Cortex of kidney (tissue), 1 donor: ENCODE results near the gene SPRR2E.
"Not testable (repeated sequence)": the region's sequence is repeated elsewhere in the genome, so short reads cannot be mapped to it uniquely, and the experiment has no call there.

ENCODE experiments used
- DNase-seq: peaks from one replicate; lab custom pipeline; 2025; lab: John Stamatoyannopoulos, UW

Gene SPRR2E

GRCh38 chr1:153094426-153094825, at the start of gene SPRR2E:
Gene SPRR2E (minus strand): TSS chr1:153094526. CDS start chr1:153093751, 775 bp downstream.
- DNase-seq, result no peak

DNA sequence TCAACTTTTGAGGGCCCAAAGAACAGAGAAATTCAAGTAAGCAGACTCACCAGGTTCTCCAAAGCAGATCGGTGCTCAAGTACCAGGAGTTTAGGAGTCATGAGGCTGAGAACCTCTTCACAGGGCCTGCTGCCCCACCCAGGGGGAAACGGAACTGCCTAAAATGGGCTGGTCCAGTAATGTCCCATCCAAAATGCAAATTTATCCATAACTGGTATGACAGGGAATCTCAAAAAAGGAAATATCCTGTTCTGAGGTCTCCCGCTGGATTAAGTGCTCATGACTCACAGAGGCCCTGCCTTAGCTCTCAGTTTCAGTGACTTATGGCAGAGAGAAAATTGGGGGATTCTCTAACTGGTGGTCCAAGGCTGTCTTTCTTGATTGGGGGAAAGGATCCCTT, 47.1 kb upstream of the SPRR2E start:
- no peak for DNase-seq

DNA sequence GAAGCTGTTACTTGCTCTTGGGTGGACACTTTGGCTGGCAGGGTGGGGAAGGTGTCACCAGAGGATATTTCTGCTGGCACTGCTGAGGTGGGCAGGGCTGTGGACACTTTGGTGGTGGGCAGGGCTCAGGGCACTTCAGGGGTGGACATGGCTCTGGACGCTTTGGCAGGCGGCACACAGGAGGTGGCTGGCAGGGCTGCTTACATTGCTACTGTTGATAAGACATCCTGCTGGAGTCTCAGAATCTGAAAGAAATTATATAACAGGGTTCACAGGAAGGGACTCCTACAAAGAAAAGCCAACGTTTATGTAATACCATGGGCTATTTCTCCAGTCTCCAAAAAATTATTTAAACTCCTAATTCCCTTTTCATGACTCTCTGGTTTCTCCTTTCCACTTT, 46.2 kb upstream of the SPRR2E start:
- DNase-seq, result no peak

DNA sequence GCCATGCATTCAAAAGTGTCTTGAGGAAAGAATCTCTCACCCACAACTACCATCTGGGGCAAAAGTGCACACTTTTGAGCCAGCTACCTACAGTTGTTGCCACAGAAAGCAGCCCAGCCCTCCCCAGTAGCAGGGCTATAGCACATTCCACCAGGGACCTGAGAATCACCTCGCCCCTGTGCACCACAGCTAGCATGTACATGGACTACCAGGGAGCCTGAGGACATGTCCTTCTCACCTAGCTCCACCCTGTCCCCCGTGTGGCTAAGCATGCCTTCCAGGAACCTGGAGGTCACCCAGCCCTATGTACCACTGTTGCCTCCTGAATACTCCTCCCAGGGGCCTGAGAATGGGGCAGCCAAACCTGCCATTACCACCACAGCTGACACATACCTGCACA, 39.4 kb upstream of the SPRR2E start:
- no peak for DNase-seq

GRCh38 chr1:153133267-153133666, 38.9 kb upstream of the SPRR2E start:
- no peak for DNase-seq

DNA sequence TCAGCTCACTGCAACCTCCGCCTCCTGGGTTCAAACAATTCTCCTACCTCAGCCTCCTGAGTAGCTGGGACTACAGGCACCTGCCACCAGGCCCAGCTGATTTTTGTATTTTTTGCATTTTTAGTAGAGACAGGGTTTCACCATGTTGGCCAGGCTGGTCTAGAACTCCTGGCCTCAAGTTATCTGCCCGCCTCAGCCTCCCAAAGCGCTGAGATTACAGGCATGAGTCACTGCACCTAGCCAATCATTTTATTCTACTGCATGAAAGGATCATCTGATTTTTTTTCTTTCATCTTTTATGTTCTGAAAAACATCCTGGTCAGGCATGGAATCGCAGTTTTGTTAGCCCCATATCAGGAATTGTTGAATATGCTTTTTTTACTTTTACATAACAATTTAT, 34.4 kb upstream of the SPRR2E start:
- not testable (repeated sequence) for DNase-seq

GRCh38 chr1:153127296-153127695, 33.0 kb upstream of the SPRR2E start:
- no peak for DNase-seq

DNA sequence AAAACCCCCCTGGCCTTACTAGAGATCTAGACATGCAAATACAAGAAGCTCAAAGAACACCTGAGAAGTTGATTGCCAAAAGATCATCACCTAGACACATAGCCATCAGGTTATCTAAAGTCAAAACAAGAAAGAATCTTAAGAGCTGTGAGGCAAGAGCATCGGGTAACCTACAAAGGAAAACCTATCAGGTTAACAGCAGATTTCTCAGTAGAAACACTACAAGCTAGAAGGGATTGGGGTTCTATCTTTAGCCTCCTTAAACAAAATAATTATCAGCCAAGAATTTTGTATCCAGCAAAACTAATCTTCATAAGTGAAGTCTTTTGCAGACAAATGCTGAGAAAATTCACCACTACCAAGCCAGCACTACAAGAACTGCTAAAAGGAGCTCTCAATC, 31.2 kb upstream of the SPRR2E start:
- no peak for DNase-seq

DNA sequence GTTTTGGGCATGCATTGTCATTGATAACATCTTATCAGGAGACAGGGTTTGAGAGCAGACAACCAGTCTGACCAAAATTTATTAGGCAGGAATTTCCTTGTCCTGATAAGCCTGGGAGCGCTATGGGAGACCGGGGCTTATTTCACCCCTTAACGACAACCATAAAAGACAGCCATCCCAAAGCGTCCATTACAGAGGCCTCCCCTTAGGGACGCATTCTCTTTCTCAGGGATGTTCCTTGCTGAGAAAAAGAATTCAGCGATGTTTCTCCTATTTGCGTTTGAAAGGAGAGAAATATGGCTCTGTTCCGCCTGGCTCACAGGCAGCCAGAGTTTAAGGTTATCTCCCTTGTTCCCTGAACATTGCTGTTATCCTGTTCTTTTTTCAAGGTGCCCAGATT, 29.5 kb upstream of the SPRR2E start:
- not testable (repeated sequence) for DNase-seq

DNA sequence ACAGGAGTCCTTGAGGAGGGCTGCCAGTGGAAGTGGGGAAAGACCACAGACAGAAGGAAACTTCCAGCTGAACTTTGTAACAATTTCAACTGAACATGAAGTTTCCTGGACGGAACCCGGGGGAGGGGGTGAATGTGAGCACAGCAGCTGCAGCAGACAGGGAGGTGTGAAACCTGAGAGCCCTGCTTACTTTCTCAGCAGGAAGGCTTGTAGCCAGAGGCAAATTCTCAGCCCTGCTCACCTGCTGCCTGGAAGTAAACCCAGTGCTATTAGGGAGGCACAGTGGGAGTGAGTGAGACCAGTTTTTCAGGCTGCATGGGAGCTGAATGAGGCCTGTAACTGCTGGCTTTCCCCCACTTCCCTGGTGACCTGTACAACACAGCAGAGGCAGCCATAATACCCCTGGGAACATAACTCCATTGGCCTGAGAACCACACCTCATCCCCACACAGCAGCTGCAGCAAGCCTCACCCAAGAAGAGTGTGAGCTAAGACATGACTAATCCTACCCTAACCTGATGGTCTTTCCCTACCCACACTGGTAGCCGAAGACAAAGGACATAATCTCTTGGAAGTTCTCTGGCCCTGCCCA, 28.6 kb upstream of the SPRR2E start:
- no peak for DNase-seq

- DNase-seq, result no peak
Measured at GRCh38 chr1:153120945-153121344, 26.6 kb upstream of the SPRR2E start.

DNA sequence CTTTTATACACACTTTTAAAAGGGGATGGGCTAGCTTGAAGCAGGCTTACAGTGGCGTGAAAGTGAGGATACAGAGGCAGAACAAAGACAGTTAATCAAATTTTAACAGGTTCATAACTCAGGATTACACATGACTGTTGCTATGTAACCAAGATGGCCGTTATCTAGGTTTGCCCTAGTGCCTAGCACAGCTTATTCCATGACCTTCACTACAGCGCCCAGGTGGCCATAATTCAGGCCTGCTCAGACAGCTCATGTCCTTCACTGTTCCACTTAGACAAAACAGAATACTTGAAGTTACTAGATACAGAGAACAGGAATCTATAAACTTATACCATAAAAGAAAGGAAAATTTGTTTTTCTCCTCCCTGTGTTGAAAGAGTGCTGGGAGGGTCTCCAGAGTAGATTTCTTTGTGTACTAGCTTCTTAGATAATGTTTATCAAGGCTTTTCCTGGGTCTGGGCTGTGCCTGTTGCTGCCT, 25.2 kb upstream of the SPRR2E start:
- no peak for DNase-seq

DNA sequence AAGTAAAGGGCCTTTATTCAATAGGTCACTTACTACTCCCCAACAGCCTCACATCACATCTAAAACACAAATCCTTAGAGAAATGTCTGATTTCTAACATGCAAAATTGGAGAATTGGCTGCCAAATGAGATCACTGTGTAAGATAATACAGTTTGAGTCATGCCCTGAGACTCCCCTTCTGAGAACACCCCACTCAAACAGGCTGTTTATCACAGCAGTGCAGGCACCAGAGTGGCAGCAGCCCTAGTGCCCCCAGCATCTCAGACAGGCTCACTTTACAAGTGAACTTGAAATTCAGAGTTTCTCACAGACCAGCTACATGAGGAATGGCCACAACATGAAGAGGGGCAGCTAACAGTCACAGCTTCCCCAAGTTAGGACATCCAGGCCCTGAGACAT, 20.9 kb upstream of the SPRR2E start:
- not testable (repeated sequence) for DNase-seq

DNA sequence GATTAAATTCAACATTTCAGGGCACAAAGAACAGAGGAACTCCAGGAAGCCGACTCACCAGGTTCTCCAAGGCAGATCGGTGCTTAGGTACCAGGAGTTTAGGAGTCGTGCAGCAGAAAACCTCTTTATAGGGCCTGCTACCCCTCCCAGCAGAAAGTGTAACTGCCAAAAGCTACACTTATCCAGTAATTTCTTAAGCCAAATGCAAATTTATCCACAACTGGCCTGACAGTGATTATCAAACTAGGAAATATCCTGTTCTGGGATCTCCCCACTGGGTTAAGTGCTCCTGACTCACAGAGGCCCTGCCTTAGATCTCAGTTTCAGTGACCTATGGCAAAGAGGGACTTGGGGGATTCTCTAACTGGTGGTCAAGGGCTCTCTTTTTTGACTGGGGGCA, 19.1 kb upstream of the SPRR2E start, which contains the start of gene SPRR2F:
Gene SPRR2F (minus strand): TSS at position 101 of the 400 bp plus-strand sequence. CDS start 783 bp downstream, outside the sequence.
- DNase-seq, result no peak

- not testable (repeated sequence) for DNase-seq
Measured at GRCh38 chr1:153112454-153112853, 18.1 kb upstream of the SPRR2E start.

GRCh38 chr1:153100245-153100644, 5.9 kb upstream of the SPRR2E start:
- no peak for DNase-seq

DNA sequence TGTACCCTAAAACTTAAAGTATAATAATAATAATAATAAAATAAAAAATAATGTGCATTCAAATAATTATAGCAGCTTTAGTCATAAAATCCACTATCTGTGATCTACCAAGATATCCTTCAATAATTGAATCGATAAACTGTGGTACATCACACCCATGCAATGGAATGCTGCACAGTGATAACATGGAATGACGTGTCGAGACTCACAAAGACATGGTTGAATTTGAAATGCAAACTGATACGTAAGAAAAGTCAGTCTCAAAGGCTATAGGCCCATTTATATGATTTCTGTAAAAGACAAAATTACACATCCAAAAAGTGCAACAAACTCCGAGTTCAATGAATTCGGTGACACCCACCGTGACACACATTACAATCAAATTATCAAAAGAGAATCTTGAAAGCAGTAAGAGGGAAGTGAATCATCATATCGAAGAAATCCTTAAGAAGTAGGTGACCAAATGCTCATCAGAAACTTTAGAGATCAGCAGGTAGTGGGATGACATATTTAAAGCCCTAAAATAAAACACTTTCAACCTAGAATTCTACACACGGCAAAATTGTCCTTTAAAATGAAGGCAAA, 5.2 kb upstream of the SPRR2E start:
- no peak for DNase-seq

- no peak for DNase-seq
Measured at GRCh38 chr1:153095764-153096163, 1.4 kb upstream of the SPRR2E start.

- DNase-seq, result no peak
Measured at GRCh38 chr1:153087652-153088051, 6.7 kb downstream of the SPRR2E start.

DNA sequence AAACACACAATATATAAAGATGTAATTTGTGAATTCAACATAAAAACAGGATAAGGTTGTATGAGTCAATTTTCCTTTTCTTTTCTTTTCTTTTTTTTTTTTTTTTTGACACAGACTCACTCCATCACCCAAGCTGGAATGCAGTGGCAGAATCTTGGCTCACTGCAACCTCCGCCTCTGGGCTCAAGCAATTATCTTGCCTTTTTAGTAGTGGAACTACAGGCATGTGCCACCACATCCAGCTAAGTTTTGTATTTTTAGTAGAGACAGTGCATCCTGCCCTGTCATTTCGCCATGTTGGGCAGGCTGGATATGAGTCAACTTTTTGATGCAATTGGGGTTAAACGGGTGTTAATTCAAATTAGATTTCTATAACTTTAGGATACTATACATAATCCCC, 12.6 kb downstream of the SPRR2E start:
- DNase-seq, result no peak

- DNase-seq, result no peak
Measured at GRCh38 chr1:153072806-153073726, 21.3 kb downstream of the SPRR2E start.

- no peak for DNase-seq
Measured at GRCh38 chr1:153071511-153071910, 22.8 kb downstream of the SPRR2E start, which contains the start of gene SPRR2B. Gene SPRR2B (minus strand): TSS chr1:153071611. CDS start chr1:153070839, 772 bp downstream.

DNA sequence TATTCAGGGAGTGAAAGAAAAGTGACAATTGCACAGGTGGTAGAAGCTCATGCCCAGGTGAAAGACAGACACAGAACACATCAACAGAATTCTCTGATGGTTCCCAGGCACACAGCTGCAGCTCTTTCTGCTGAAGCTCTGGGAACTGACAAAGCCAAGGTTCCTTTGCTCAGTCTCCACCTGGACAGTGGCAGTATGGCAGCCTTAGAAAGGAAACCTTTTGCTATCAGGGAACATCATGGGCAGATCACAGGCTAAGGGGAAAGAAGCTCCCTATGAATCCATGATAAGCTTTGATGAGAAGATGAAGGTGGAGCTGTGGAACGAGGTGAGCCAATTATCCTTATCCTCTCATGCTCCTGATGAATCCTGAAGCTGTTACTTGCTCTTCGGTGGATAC, 24.1 kb downstream of the SPRR2E start:
- no peak for DNase-seq
